GM11168 (cell line): Measurements from ENCODE around the gene FAM24B.

Source experiments
- in situ Hi-C: fragments of 300-500 bp; cut with MboI; formaldehyde crosslinking; loops from one replicate; pipeline ENCODE4 v1.12.0; 2022; ENCODE audit warnings: low sequenced_read_pairs; ENCODE audit not compliant: unreplicated experiment

Gene FAM24B

DNA sequence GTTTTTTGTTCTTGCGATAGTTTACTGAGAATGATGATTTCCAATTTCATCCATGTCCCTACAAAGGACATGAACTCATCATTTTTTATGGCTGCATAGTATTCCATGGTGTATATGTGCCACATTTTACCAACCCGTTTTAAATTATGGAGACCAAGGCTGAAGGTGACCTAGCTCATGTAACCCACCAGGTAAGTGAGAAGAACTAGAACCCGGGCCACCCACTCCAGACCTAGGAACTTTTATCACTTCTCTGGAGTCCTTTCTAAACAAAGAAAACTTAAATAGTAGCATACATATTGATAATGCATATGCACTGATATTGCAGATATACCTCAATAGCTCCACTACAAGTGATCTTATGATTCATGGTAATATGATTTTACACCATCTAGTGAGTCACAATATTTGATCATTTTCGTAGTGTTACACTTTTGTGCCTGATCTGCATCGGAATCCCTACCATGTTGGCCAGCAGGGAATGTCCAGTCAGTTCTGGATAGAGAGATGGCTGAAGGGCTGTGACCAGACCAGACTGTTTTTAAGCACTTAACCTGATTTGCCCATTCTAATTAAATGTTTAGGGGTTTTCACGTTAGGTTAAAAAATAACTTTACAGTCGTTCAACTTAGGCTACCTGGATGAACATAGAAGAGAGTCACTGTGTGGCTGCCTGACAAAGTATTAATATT is 49.0 kb downstream of the FAM24B start:
- in situ Hi-C loops: no loop called here

GRCh38 chr10:122829454-122829853 is 49.9 kb downstream of the FAM24B start:
- in situ Hi-C loops: no loop called here

GRCh38 chr10:122828716-122829255 is 50.6 kb downstream of the FAM24B start:
- in situ Hi-C loops: no loop called here

- in situ Hi-C loops: no loop called here
These were observed 52.1 kb downstream of the FAM24B start for GRCh38 chr10:122827302-122827701.

DNA sequence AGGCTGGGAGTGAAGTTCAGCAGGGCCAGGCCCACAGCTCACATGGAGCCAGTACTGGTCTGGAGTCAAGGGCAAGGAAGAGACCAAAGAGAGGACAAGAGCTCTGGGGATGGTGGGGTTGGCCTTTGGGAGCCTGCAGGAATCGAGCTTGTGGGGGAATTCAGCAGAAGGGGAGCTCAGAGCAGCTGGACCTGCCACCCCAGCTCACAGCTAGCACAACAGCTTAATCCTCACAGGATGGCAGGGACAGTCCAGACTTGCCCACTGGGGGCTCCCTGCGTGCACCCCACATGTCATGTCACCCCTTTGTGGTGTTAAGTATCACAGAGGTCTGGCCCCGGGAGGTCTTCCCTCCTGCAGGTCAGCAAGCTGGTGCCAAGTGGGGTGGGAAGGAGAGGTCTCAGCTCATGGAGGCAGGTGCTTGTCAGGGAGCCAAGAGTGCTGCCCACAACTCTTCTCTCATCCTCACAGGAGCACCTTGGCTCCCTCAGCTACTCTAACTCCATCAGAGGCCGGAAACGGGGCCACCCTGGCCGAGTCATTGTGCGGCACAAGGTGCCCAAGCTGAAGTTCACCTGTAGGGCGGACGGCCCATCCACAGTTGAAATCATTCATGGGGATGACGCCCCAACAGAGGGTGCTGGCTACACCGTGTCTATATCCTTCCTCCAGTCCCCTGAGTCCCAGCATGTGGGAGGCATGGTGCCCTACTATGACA is 56.2 kb downstream of the FAM24B start:
- in situ Hi-C loops: no loop called here

GRCh38 chr10:122821808-122822207 is 57.6 kb downstream of the FAM24B start:
- in situ Hi-C loops: no loop called here

GRCh38 chr10:122815458-122815857 is 63.9 kb downstream of the FAM24B start:
- in situ Hi-C loops: no loop called here

DNA sequence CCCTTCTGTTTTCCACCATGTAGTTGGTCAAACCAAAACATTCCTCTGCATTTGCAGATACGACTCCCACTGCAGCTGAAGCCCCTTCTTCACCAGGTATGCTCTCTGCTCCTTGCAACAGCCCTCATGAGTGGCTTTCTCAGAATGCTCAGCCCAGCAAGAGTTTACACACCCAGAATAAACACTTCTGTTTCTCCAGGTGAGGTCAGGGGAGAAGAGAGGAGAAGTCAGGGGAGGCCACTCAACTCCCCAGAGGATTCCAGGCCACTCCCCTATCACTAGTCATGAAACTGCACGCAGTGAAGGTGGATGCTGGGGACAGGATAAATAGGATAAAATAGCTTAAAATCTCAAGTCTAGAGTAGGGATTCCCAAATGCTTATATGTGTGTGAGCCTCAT is 64.9 kb downstream of the FAM24B start:
- in situ Hi-C loops: no loop called here

DNA sequence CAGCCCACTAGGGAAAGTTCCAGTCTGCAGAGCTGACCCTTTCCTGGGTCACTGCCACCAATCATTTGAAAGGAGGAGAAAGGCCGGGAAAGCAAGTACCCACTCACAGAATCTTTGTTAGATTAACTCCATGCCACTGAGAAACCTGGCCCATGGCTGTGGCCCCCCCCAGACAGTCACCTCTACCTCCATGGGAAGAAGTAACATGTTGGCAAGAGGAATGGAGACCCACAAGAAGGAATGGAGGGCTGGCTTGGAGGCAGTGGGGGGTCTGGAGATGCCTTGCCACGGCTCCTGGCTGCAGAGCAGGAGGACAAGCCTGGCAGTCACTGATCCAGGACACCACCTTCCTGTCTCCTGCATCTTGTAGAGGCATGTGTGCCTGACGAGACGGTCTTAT is 66.6 kb downstream of the FAM24B start:
- in situ Hi-C loops: no loop called here

GRCh38 chr10:122802282-122802681 is 77.1 kb downstream of the FAM24B start:
- in situ Hi-C loops: no loop called here
